ENCODE measurements around the gene NAA20.

The NAA20 gene

GRCh38 chr20:20019123-20019522, 2.0 kb downstream of the NAA20 start:
- DNase-seq (ENCODE audit: low read depth), result no peak

GRCh38 chr20:20020908-20021307, 3.7 kb downstream of the NAA20 start:
- no peak for DNase-seq (ENCODE audit: low read depth)

- no peak for DNase-seq (ENCODE audit: low read depth)
These were observed 4.7 kb downstream of the NAA20 start for GRCh38 chr20:20021835-20022234.

GRCh38 chr20:20022498-20022897, 5.3 kb downstream of the NAA20 start:
- DNase-seq (ENCODE audit: low read depth), result no peak

GRCh38 chr20:20023395-20023794, 6.2 kb downstream of the NAA20 start:
- no peak for DNase-seq (ENCODE audit: low read depth)

- DNase-seq (ENCODE audit: low read depth), result no peak
These were observed 7.8 kb downstream of the NAA20 start for GRCh38 chr20:20024942-20025341.

- no peak for DNase-seq (ENCODE audit: low read depth)
These were observed 10.1 kb downstream of the NAA20 start for GRCh38 chr20:20027284-20027683.

- no peak for DNase-seq (ENCODE audit: low read depth)
These were observed 14.6 kb downstream of the NAA20 start for GRCh38 chr20:20031790-20032189.

GRCh38 chr20:20034486-20034885, 17.3 kb downstream of the NAA20 start:
- no peak for DNase-seq (ENCODE audit: low read depth)

- no peak for DNase-seq (ENCODE audit: low read depth)
These were observed 19.6 kb downstream of the NAA20 start for GRCh38 chr20:20036756-20037155.

GRCh38 chr20:20037960-20038359, 20.8 kb downstream of the NAA20 start:
- no peak for DNase-seq (ENCODE audit: low read depth)

- DNase-seq (ENCODE audit: low read depth), result no peak
These were observed 21.4 kb downstream of the NAA20 start for GRCh38 chr20:20038586-20038985.

GRCh38 chr20:20039752-20040387, 22.7 kb downstream of the NAA20 start:
- no peak for DNase-seq (ENCODE audit: low read depth)

- DNase-seq (ENCODE audit: low read depth), result no peak
These were observed 34.6 kb downstream of the NAA20 start for GRCh38 chr20:20051767-20052073.

GRCh38 chr20:20052074-20052970, 35.2 kb downstream of the NAA20 start, which contains the start of the genes CFAP61 and CRNKL1:
Gene CFAP61, plus strand, starts transcription at chr20:20052532. Its CDS starts 4,122 bp downstream, at chr20:20056654.
Gene CRNKL1, minus strand, starts transcription at chr20:20052466. Its CDS starts 124 bp downstream, at chr20:20052342.
- peak; percentile 93 for DNase-seq (ENCODE audit: low read depth)

- DNase-seq (ENCODE audit: low read depth), result no peak
These were observed 43.3 kb downstream of the NAA20 start for GRCh38 chr20:20060234-20060998.

GRCh38 chr20:20063941-20064702, 47.0 kb downstream of the NAA20 start:
- DNase-seq (ENCODE audit: low read depth), result no peak

GRCh38 chr20:20065361-20065760, 48.2 kb downstream of the NAA20 start:
- DNase-seq (ENCODE audit: low read depth), result no peak

- DNase-seq (ENCODE audit: low read depth), result no peak
These were observed 53.9 kb downstream of the NAA20 start for GRCh38 chr20:20070871-20071726.

GRCh38 chr20:20073801-20074371, 56.7 kb downstream of the NAA20 start:
- no peak for DNase-seq (ENCODE audit: low read depth)

- no peak for DNase-seq (ENCODE audit: low read depth)
These were observed 57.9 kb downstream of the NAA20 start for GRCh38 chr20:20075032-20075431.

Data from activated T-helper 1 cell treated with Interleukin-2 at 50 U/mL for 16 hours (primary cell).